ENCODE measurements around the gene GRM7. TPM values are rescaled to one million over a fixed set of nuclear protein-coding genes. Genes with fewer than 3 reads are reported as not detected.

The GRM7 gene
- total and polyA plus RNA-seq, 5 donors from 2014 or later, result not detected

DNA sequence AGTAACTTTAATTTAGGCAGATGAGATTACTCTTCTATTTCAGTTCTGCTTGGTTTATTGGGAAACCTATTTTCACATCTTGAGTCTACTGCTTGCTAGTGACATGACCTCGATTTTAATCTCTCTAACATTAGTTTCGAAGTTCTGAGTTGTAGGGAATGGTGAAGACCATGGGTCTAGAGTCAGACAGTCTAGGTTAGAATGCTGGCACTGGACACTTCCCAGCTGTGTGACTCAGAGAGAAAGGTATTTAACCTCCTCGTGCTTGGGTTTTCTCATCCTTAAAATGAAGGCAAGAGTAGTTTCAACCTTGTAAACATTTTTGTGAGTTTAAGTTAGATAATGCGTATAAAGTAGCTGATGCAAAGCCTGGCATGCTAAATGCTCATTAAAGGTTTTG, 422.1 kb downstream of the GRM7 start:
- peaks cover 0 to 6% (median 3%) of the 10 kb centered on the region in 7 donors for H3K9me3 Mint-ChIP-seq
- no peaks in the 10 kb centered on the region for H3K27me3 Mint-ChIP-seq
- H3K4me1 Mint-ChIP-seq, result no peaks in the 10 kb centered on the region
- no peak for ATAC-seq (ENCODE audit: low read depth in 2 of 2)
- no peaks in the 10 kb centered on the region for H3K36me3 Mint-ChIP-seq
- Histone ChIP-seq H3K27ac (ENCODE audit: insufficient read depth, low read length, poor library complexity, severe bottlenecking) (no peak overlapping the region), H3K27me3 (ENCODE audit: control insufficient read depth, insufficient read depth, low read length) (no peaks in the 10 kb centered on the region), H3K4me3 (ENCODE audit: low read depth, low read length) (no peak overlapping the region), H3K9me3 (ENCODE audit: control insufficient read depth in 2 of 2, low read length in 2 of 2) (no peaks in the 10 kb centered on the region), H3K4me1 (ENCODE audit: control insufficient read depth, insufficient read depth, low read length, poor library complexity, severe bottlenecking) (no peaks in the 10 kb centered on the region), H3K36me3 (ENCODE audit: control insufficient read depth, insufficient read depth, low read length) (no peaks in the 10 kb centered on the region)
- no peak for DNase-seq
- H3K27ac Mint-ChIP-seq, result no peak overlapping the region
- no peak overlapping the region for H3K4me3 Mint-ChIP-seq

DNA sequence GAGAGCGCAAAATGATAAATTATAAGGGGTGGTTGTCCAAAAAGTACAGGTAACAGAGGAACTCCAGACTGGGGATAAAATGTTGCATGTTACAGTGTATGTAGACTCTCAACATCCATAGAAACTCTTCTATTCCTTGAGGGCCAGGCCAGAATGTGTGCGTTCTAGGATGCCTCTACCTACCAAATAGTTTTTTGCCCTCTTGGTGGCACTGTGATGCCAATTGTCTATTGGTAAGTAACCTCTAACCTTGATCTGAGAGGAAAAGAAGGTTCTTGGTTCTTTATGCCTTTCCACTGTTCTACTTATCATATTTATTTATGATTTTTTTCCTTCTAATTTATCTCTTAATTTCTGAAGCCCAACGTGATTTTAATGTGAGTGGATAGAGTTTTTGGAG, 424.6 kb downstream of the GRM7 start:
- Histone ChIP-seq H3K27me3 (ENCODE audit: control insufficient read depth, insufficient read depth, low read length) (no peaks in the 10 kb centered on the region), H3K4me1 (ENCODE audit: control insufficient read depth, insufficient read depth, low read length, poor library complexity, severe bottlenecking) (no peaks in the 10 kb centered on the region), H3K36me3 (ENCODE audit: control insufficient read depth, insufficient read depth, low read length) (no peaks in the 10 kb centered on the region), H3K27ac (ENCODE audit: insufficient read depth, low read length, poor library complexity, severe bottlenecking) (no peak overlapping the region), H3K9me3 (ENCODE audit: control insufficient read depth in 2 of 2, low read length in 2 of 2) (peaks cover 0 to 2% of the 10 kb centered on the region in 2 experiments), H3K4me3 (ENCODE audit: low read depth, low read length) (no peak overlapping the region)
- ATAC-seq (ENCODE audit: low read depth in 2 of 2), result no peak
- H3K4me1 Mint-ChIP-seq, result no peaks in the 10 kb centered on the region
- no peak overlapping the region for H3K27ac Mint-ChIP-seq
- peaks cover 0 to 5% (median 3%) of the 10 kb centered on the region in 7 donors for H3K9me3 Mint-ChIP-seq
- no peak overlapping the region for H3K4me3 Mint-ChIP-seq
- DNase-seq, result no peak
- no peaks in the 10 kb centered on the region for H3K27me3 Mint-ChIP-seq
- H3K36me3 Mint-ChIP-seq, result no peaks in the 10 kb centered on the region

DNA sequence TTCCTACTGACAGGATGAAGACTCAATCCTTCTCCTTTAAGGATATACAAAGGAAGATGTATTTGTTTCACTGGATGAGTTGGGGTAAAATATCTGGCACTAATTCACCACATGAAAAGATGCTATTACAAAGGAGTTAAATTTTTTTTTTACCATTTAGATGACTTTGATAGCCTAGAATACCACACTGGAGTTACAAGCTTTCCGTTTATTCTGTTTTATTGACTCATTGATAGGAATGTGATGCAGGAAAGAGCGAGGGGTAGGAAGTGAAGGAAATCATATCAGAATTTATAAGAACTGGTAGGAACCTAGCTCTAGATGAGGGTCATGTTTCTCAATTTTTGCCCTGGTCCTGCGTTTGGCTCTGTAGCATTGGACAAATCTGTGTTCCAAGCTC, 427.2 kb downstream of the GRM7 start:
- ATAC-seq (ENCODE audit: low read depth in 2 of 2) (no peak), DNase-seq (no peak)
- peaks cover 0 to 2% of the 10 kb centered on the region in 2 experiments for H3K9me3 ChIP-seq (ENCODE audit: control insufficient read depth in 2 of 2, low read length in 2 of 2)
- H3K27me3 Mint-ChIP-seq, result no peaks in the 10 kb centered on the region
- H3K27ac ChIP-seq (ENCODE audit: insufficient read depth, low read length, poor library complexity, severe bottlenecking), result no peak overlapping the region
- no peaks in the 10 kb centered on the region for H3K27me3 ChIP-seq (ENCODE audit: control insufficient read depth, insufficient read depth, low read length)
- no peaks in the 10 kb centered on the region for H3K4me1 ChIP-seq (ENCODE audit: control insufficient read depth, insufficient read depth, low read length, poor library complexity, severe bottlenecking)
- no peak overlapping the region for H3K27ac Mint-ChIP-seq
- H3K9me3 Mint-ChIP-seq, result peaks cover 0 to 11% (median 2%) of the 10 kb centered on the region in 7 donors
- no peaks in the 10 kb centered on the region for H3K36me3 ChIP-seq (ENCODE audit: control insufficient read depth, insufficient read depth, low read length)
- no peak overlapping the region for H3K4me3 ChIP-seq (ENCODE audit: low read depth, low read length)
- H3K36me3 Mint-ChIP-seq, result no peaks in the 10 kb centered on the region
- H3K4me3 Mint-ChIP-seq, result no peak overlapping the region
- H3K4me1 Mint-ChIP-seq, result no peaks in the 10 kb centered on the region

DNA sequence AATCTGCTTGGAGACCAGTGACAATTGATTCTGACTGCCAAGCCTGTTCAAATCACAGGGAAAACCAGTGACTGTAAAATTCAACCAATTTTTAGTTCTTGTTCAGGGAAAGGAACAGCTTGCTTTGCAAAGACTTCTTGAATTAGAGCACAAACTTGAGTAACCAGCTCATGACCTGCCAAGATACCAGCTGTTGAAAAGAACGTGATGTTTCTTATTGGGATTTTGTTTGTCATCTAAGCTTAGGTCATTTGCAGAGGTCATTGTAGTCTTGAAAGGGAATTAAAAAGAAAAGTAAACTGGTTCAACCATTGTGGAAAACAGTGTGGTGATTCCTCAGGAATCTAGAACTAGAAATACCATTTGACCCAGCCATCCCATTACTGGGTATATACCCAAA, 428.2 kb downstream of the GRM7 start:
- Mint-ChIP-seq H3K4me3 (no peak overlapping the region), H3K36me3 (no peaks in the 10 kb centered on the region)

DNA sequence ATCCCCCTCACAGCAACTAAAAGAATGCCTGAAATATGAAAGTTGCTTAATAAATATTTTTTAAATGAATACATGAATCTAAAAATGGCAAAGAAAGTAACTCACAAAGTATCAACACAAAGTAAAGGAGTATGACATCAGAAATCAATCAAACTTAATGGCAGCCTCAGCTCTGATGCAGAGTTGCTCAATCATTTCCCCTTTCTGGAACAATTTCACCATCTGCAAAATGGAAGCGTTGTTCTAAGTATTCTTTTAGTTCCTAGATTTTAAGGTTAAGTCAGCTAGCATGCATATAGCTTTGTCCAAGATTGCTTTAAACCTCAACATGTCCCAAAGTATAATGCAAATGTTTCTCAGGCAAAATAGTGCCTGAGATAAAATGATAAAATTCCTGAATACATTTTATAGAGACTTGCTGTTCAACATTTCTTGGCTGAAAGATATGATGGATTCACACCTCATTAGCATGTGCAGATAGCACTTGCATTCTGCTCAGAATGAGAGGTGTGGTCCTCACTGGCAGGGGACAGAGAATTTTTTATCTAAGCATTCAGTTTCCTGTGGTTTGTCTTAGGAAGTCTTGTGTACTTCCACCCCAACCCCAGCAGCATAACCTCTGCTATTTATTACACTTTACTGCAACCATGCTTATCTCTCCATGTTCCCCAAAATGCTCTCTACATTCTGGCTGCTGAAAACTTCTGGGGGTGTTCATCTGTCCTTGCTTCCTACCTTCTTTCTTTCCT, 429.3 kb downstream of the GRM7 start:
- H3K4me3 Mint-ChIP-seq, result no peak overlapping the region
- H3K4me1 Mint-ChIP-seq, result no peaks in the 10 kb centered on the region
- Histone ChIP-seq H3K27ac (ENCODE audit: insufficient read depth, low read length, poor library complexity, severe bottlenecking) (no peak overlapping the region), H3K4me3 (ENCODE audit: low read depth, low read length) (no peak overlapping the region), H3K4me1 (ENCODE audit: control insufficient read depth, insufficient read depth, low read length, poor library complexity, severe bottlenecking) (no peaks in the 10 kb centered on the region), H3K27me3 (ENCODE audit: control insufficient read depth, insufficient read depth, low read length) (no peaks in the 10 kb centered on the region), H3K9me3 (ENCODE audit: control insufficient read depth in 2 of 2, low read length in 2 of 2) (peaks cover 0 to 2% of the 10 kb centered on the region in 2 experiments), H3K36me3 (ENCODE audit: control insufficient read depth, insufficient read depth, low read length) (no peaks in the 10 kb centered on the region)
- H3K36me3 Mint-ChIP-seq, result no peaks in the 10 kb centered on the region
- no peak for DNase-seq
- no peaks in the 10 kb centered on the region for H3K27me3 Mint-ChIP-seq
- peaks cover 0 to 8% (median 2%) of the 10 kb centered on the region in 7 donors for H3K9me3 Mint-ChIP-seq
- no peak overlapping the region for H3K27ac Mint-ChIP-seq
- no peak for ATAC-seq (ENCODE audit: low read depth in 2 of 2)

More for the DNA sequence above, 428.2 kb downstream of the GRM7 start:
- H3K27me3 ChIP-seq (ENCODE audit: control insufficient read depth, insufficient read depth, low read length), result no peaks in the 10 kb centered on the region
- DNase-seq, result no peak
- no peak overlapping the region for H3K4me3 ChIP-seq (ENCODE audit: low read depth, low read length)
- no peaks in the 10 kb centered on the region for H3K4me1 ChIP-seq (ENCODE audit: control insufficient read depth, insufficient read depth, low read length, poor library complexity, severe bottlenecking)
- Mint-ChIP-seq H3K27ac (no peak overlapping the region), H3K9me3 (peaks cover 0 to 10% (median 2%) of the 10 kb centered on the region in 7 donors), H3K4me1 (no peaks in the 10 kb centered on the region), H3K27me3 (no peaks in the 10 kb centered on the region)
- H3K27ac ChIP-seq (ENCODE audit: insufficient read depth, low read length, poor library complexity, severe bottlenecking), result no peak overlapping the region
- no peak for ATAC-seq (ENCODE audit: low read depth in 2 of 2)
- H3K9me3 ChIP-seq (ENCODE audit: control insufficient read depth in 2 of 2, low read length in 2 of 2), result peaks cover 0 to 2% of the 10 kb centered on the region in 2 experiments
- H3K36me3 ChIP-seq (ENCODE audit: control insufficient read depth, insufficient read depth, low read length), result no peaks in the 10 kb centered on the region

DNA sequence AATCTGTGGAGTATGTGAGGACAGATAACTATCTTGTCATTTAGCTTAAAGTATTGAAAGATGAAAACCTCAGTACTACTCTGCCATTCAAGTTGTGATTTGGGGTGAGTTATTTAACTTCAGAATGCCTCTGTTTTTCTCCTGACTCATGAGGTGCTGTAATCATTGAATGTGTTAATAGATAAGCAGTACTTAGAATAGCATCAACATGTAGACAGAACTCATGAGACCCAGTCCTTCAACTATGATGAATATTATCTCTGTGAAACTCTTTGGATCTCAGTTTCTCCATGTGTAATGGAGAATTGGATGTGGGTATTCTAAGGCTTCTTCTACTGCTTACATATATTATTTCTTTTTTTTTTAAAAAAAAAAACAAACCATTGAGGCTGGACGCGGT, 431.4 kb downstream of the GRM7 start:
- Histone ChIP-seq H3K27me3 (ENCODE audit: control insufficient read depth, insufficient read depth, low read length) (no peaks in the 10 kb centered on the region), H3K9me3 (ENCODE audit: control insufficient read depth in 2 of 2, low read length in 2 of 2) (peaks cover 0 to 2% of the 10 kb centered on the region in 2 experiments), H3K27ac (ENCODE audit: insufficient read depth, low read length, poor library complexity, severe bottlenecking) (no peak overlapping the region), H3K4me3 (ENCODE audit: low read depth, low read length) (no peak overlapping the region), H3K4me1 (ENCODE audit: control insufficient read depth, insufficient read depth, low read length, poor library complexity, severe bottlenecking) (no peaks in the 10 kb centered on the region), H3K36me3 (ENCODE audit: control insufficient read depth, insufficient read depth, low read length) (no peaks in the 10 kb centered on the region)
- Mint-ChIP-seq H3K4me3 (no peak overlapping the region), H3K9me3 (peaks cover 0 to 8% (median 2%) of the 10 kb centered on the region in 7 donors), H3K4me1 (no peaks in the 10 kb centered on the region), H3K27ac (no peak overlapping the region), H3K27me3 (no peaks in the 10 kb centered on the region), H3K36me3 (no peaks in the 10 kb centered on the region)
- ATAC-seq (ENCODE audit: low read depth in 2 of 2), result no peak
- DNase-seq, result no peak

DNA sequence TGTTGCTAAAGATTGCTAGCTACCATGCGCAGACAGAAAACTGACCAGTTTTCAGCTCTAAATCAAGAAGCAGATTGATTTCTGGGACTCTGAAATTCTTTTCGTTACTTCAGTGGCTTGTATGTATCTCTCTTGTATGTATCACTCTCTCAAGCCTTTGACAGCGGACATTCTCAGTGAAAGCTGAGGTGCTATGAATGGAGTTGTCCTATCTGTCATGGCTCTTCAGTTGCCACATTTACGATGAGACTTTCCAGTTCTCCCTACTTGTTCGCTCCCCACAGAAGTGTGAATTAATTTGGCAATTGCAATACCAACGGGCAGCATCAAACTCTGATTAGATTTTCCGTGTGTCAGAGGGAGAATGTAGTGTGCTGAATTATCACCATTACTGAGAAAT, 432.4 kb downstream of the GRM7 start:
- H3K27me3 Mint-ChIP-seq, result no peaks in the 10 kb centered on the region
- H3K4me1 ChIP-seq (ENCODE audit: control insufficient read depth, insufficient read depth, low read length, poor library complexity, severe bottlenecking), result no peaks in the 10 kb centered on the region
- no peaks in the 10 kb centered on the region for H3K27me3 ChIP-seq (ENCODE audit: control insufficient read depth, insufficient read depth, low read length)
- no peak overlapping the region for H3K4me3 Mint-ChIP-seq
- H3K4me3 ChIP-seq (ENCODE audit: low read depth, low read length), result no peak overlapping the region
- DNase-seq (no peak), ATAC-seq (ENCODE audit: low read depth in 2 of 2) (no peak)
- no peak overlapping the region for H3K27ac ChIP-seq (ENCODE audit: insufficient read depth, low read length, poor library complexity, severe bottlenecking)
- H3K36me3 Mint-ChIP-seq, result no peaks in the 10 kb centered on the region
- no peaks in the 10 kb centered on the region for H3K4me1 Mint-ChIP-seq
- H3K9me3 Mint-ChIP-seq, result peaks cover 2 to 9% (median 3%) of the 10 kb centered on the region in 7 donors
- H3K36me3 ChIP-seq (ENCODE audit: control insufficient read depth, insufficient read depth, low read length), result no peaks in the 10 kb centered on the region
- no peak overlapping the region for H3K27ac Mint-ChIP-seq
- H3K9me3 ChIP-seq (ENCODE audit: control insufficient read depth in 2 of 2, low read length in 2 of 2), result peaks cover 0 to 2% of the 10 kb centered on the region in 2 experiments

DNA sequence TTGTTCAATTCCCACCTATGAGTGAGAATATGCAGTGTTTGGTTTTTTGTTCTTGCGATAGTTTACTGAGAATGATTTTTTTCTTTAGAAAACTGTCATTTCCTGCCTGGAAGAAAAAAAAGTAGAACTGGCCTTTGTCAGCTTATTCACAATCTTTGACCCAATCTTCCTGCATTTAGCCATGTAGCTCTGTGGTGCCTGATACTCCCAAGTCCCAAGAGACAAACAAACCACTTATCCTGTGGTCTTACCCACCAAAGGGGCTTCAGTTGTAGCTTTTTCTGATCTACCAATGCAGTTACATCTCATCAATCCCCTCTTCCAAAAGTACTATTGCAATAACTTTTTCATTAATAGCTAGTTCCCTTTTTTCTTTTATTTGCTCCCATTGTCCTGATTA, 444.6 kb downstream of the GRM7 start:
- Histone ChIP-seq H3K4me3 (ENCODE audit: low read depth, low read length) (no peak overlapping the region), H3K36me3 (ENCODE audit: control insufficient read depth, insufficient read depth, low read length) (no peaks in the 10 kb centered on the region), H3K9me3 (ENCODE audit: control insufficient read depth in 2 of 2, low read length in 2 of 2) (no peaks in the 10 kb centered on the region), H3K4me1 (ENCODE audit: control insufficient read depth, insufficient read depth, low read length, poor library complexity, severe bottlenecking) (no peaks in the 10 kb centered on the region), H3K27ac (ENCODE audit: insufficient read depth, low read length, poor library complexity, severe bottlenecking) (no peak overlapping the region), H3K27me3 (ENCODE audit: control insufficient read depth, insufficient read depth, low read length) (no peaks in the 10 kb centered on the region)
- no peak for ATAC-seq (ENCODE audit: low read depth in 2 of 2)
- Mint-ChIP-seq H3K36me3 (no peaks in the 10 kb centered on the region), H3K4me3 (no peak overlapping the region), H3K4me1 (no peaks in the 10 kb centered on the region), H3K9me3 (peaks cover 0 to 10% (median 6%) of the 10 kb centered on the region in 7 donors), H3K27ac (no peak overlapping the region), H3K27me3 (no peaks in the 10 kb centered on the region)
- no peak for DNase-seq

Data from CD4-positive, CD25-positive, alpha-beta regulatory T cell (primary cell).